ENCODE data around the gene SLC44A4. TPM values are rescaled to one million over a fixed set of nuclear protein-coding genes. Genes with fewer than 3 reads are reported as not detected.

The SLC44A4 gene
- total and polyA plus RNA-seq, 9 of the 15 experiments (the other 6 are each of a cell fraction or from before 2014, with no cell fraction given) = 7.9 to 18.6 (median 11.2) TPM

DNA sequence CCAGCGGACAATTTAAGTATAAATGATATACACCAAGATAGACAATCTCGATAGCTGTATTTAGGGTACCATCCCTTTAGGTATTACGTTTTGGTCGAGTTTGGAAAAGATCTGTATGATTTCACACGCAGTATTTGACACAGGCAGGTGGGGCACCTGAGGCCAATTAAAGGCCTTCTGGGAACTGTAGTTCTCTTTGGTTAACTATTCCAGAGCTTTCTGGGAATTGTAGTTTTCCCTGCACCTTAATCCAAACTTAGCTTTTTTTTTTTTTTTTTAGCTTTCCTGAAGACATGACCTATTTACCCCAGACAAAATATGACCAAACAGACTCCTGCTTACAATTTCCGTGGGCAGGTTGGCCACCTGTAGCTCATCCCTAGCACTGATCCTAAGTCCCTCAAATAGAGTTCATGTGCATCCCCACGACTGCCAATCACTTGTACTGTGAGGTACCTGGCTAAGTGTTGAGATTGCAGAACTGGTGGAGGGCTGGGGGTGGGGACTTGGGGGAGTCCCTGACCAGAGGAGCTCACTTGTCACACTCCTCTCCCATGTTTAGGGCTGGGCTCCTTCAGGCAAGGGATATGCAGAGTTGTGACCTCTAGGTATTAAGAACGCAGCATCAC, 19.7 kb upstream of the SLC44A4 start (continued):
- TF ChIP-seq, protein P1, sequence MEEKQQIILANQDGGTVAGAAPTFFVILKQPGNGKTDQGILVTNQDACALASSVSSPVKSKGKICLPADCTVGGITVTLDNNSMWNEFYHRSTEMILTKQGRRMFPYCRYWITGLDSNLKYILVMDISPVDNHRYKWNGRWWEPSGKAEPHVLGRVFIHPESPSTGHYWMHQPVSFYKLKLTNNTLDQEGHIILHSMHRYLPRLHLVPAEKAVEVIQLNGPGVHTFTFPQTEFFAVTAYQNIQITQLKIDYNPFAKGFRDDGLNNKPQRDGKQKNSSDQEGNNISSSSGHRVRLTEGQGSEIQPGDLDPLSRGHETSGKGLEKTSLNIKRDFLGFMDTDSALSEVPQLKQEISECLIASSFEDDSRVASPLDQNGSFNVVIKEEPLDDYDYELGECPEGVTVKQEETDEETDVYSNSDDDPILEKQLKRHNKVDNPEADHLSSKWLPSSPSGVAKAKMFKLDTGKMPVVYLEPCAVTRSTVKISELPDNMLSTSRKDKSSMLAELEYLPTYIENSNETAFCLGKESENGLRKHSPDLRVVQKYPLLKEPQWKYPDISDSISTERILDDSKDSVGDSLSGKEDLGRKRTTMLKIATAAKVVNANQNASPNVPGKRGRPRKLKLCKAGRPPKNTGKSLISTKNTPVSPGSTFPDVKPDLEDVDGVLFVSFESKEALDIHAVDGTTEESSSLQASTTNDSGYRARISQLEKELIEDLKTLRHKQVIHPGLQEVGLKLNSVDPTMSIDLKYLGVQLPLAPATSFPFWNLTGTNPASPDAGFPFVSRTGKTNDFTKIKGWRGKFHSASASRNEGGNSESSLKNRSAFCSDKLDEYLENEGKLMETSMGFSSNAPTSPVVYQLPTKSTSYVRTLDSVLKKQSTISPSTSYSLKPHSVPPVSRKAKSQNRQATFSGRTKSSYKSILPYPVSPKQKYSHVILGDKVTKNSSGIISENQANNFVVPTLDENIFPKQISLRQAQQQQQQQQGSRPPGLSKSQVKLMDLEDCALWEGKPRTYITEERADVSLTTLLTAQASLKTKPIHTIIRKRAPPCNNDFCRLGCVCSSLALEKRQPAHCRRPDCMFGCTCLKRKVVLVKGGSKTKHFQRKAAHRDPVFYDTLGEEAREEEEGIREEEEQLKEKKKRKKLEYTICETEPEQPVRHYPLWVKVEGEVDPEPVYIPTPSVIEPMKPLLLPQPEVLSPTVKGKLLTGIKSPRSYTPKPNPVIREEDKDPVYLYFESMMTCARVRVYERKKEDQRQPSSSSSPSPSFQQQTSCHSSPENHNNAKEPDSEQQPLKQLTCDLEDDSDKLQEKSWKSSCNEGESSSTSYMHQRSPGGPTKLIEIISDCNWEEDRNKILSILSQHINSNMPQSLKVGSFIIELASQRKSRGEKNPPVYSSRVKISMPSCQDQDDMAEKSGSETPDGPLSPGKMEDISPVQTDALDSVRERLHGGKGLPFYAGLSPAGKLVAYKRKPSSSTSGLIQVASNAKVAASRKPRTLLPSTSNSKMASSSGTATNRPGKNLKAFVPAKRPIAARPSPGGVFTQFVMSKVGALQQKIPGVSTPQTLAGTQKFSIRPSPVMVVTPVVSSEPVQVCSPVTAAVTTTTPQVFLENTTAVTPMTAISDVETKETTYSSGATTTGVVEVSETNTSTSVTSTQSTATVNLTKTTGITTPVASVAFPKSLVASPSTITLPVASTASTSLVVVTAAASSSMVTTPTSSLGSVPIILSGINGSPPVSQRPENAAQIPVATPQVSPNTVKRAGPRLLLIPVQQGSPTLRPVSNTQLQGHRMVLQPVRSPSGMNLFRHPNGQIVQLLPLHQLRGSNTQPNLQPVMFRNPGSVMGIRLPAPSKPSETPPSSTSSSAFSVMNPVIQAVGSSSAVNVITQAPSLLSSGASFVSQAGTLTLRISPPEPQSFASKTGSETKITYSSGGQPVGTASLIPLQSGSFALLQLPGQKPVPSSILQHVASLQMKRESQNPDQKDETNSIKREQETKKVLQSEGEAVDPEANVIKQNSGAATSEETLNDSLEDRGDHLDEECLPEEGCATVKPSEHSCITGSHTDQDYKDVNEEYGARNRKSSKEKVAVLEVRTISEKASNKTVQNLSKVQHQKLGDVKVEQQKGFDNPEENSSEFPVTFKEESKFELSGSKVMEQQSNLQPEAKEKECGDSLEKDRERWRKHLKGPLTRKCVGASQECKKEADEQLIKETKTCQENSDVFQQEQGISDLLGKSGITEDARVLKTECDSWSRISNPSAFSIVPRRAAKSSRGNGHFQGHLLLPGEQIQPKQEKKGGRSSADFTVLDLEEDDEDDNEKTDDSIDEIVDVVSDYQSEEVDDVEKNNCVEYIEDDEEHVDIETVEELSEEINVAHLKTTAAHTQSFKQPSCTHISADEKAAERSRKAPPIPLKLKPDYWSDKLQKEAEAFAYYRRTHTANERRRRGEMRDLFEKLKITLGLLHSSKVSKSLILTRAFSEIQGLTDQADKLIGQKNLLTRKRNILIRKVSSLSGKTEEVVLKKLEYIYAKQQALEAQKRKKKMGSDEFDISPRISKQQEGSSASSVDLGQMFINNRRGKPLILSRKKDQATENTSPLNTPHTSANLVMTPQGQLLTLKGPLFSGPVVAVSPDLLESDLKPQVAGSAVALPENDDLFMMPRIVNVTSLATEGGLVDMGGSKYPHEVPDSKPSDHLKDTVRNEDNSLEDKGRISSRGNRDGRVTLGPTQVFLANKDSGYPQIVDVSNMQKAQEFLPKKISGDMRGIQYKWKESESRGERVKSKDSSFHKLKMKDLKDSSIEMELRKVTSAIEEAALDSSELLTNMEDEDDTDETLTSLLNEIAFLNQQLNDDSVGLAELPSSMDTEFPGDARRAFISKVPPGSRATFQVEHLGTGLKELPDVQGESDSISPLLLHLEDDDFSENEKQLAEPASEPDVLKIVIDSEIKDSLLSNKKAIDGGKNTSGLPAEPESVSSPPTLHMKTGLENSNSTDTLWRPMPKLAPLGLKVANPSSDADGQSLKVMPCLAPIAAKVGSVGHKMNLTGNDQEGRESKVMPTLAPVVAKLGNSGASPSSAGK (IDR thresholded peaks at IDR 0.05) = no peak
- TF ChIP-seq, protein P2, sequence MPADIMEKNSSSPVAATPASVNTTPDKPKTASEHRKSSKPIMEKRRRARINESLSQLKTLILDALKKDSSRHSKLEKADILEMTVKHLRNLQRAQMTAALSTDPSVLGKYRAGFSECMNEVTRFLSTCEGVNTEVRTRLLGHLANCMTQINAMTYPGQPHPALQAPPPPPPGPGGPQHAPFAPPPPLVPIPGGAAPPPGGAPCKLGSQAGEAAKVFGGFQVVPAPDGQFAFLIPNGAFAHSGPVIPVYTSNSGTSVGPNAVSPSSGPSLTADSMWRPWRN (IDR thresholded peaks at IDR 0.05; ENCODE audit: low read depth) = no peak
- TF ChIP-seq RNF2 (IDR thresholded peaks at IDR 0.05) (no peak), NR2C2 (CRISPR knock-in tag; IDR thresholded peaks at IDR 0.05) (no peak), NR2C2 (tag; IDR thresholded peaks at IDR 0.05) (peak; percentile 70), NBN (IDR thresholded peaks at IDR 0.05; ENCODE audit: low read depth) (peak; percentile 4; the same call in 1 of the 2 replicates), NCOA1 (IDR thresholded peaks at IDR 0.05; ENCODE audit: low read depth) (no peak), XRCC5 (IDR thresholded peaks at IDR 0.05; ENCODE audit: low read depth, low read length) (no peak), CBX3 (IDR thresholded peaks at IDR 0.05; ENCODE audit: borderline replicate concordance in 1 of 2, low read length in 2 of 2) (no peak), BRD9 (IDR thresholded peaks at IDR 0.05; ENCODE audit: low read depth, partially characterized antibody) (no peak), ATF1 (CRISPR knock-in tag; IDR thresholded peaks at IDR 0.05) (no peak), ATF1 (tag; IDR thresholded peaks at IDR 0.05) (peak; percentile 40)
- TF ChIP-seq, protein P3, sequence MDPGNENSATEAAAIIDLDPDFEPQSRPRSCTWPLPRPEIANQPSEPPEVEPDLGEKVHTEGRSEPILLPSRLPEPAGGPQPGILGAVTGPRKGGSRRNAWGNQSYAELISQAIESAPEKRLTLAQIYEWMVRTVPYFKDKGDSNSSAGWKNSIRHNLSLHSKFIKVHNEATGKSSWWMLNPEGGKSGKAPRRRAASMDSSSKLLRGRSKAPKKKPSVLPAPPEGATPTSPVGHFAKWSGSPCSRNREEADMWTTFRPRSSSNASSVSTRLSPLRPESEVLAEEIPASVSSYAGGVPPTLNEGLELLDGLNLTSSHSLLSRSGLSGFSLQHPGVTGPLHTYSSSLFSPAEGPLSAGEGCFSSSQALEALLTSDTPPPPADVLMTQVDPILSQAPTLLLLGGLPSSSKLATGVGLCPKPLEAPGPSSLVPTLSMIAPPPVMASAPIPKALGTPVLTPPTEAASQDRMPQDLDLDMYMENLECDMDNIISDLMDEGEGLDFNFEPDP (CRISPR knock-in tag; IDR thresholded peaks at IDR 0.05) = no peak
- TF ChIP-seq, protein P4, sequence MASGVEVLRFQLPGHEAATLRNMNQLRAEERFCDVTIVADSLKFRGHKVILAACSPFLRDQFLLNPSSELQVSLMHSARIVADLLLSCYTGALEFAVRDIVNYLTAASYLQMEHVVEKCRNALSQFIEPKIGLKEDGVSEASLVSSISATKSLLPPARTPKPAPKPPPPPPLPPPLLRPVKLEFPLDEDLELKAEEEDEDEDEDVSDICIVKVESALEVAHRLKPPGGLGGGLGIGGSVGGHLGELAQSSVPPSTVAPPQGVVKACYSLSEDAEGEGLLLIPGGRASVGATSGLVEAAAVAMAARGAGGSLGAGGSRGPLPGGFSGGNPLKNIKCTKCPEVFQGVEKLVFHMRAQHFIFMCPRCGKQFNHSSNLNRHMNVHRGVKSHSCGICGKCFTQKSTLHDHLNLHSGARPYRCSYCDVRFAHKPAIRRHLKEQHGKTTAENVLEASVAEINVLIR (CRISPR knock-in tag; IDR thresholded peaks at IDR 0.05) = no peak
